Immature natural killer cell (primary cell): ENCODE results near the gene NBEAL1. TPM values are rescaled to one million over a fixed set of nuclear protein-coding genes. Genes with fewer than 3 reads are reported as not detected.
"Not testable (repeated sequence)": the region's sequence is repeated elsewhere in the genome, so short reads cannot be mapped to it uniquely, and the experiment has no call there.

Source experiments
- DNase-seq, 3 donors: peaks; one replicate each; pipeline ENCODE4 v3.0.0; 2022; ENCODE audit warnings: mixed read lengths in 1 of 3
- H3K27ac Mint-ChIP-seq, 6 donors: one replicate each; pipeline ENCODE4 v1.8.0; 2020; ENCODE audit warnings: mixed read lengths in 6 of 6, mild to moderate bottlenecking in 5 of 6, inconsistent platforms in 4 of 6, moderate library complexity in 3 of 6
- H3K27me3 Mint-ChIP-seq, 3 donors: one replicate each; pipeline ENCODE4 v1.8.0; 2020 to 2021; ENCODE audit warnings: low read depth in 3 of 3, mild to moderate bottlenecking in 3 of 3, mixed read lengths in 3 of 3, moderate library complexity in 3 of 3, inconsistent platforms in 1 of 3
- H3K36me3 Mint-ChIP-seq, 3 donors: one replicate each; pipeline ENCODE4 v1.8.0; 2020; ENCODE audit warnings: mixed read lengths in 3 of 3, inconsistent platforms in 2 of 3, mild to moderate bottlenecking in 2 of 3
- H3K4me1 Mint-ChIP-seq, 2 donors: one replicate each; pipeline ENCODE4 v1.8.0; 2020; ENCODE audit warnings: inconsistent platforms in 2 of 2, mild to moderate bottlenecking in 2 of 2, mixed read lengths in 2 of 2, moderate library complexity in 1 of 2
- H3K4me3 Mint-ChIP-seq, 5 donors: one replicate each; pipeline ENCODE4 v1.8.0; 2020; ENCODE audit warnings: mild to moderate bottlenecking in 5 of 5, mixed read lengths in 5 of 5, inconsistent platforms in 3 of 5, moderate library complexity in 3 of 5
- H3K9me3 Mint-ChIP-seq, 6 donors: one replicate each; pipeline ENCODE4 v1.8.0; 2020; ENCODE audit warnings: mild to moderate bottlenecking in 6 of 6, mixed read lengths in 6 of 6, inconsistent platforms in 4 of 6, moderate library complexity in 3 of 6
- polyA plus RNA-seq, 3 donors: library from polyadenylated mRNA; unstranded; fragments of 300-500 nt; fragmentation: Illumina TruSeq; gene quantifications; one replicate each; pipeline ENCODE4 v1.2.3, GENCODE V29; 2021

Gene NBEAL1
- polyA plus RNA-seq, 3 donors from 2014 or later = 2.1 to 6.8 (median 6.4) TPM

DNA sequence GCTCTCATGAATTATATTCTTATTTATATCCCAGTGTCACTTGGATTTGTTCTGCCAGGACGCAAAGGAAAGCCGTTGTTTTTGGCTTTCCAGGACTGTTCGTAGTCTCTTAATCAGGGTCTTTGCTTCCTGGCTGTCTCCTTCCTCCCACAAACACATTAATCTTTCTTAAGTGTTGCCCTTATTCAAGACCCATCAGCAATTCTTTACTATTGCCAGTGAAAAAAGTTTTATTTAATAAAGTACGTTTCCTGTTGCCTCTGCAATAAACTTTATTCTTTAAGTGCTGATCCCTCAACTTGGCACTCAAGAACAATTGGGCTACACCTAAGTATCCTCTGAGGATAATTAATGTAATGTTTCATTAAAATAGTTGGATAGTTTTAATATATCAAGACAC lies 155.8 kb downstream of the NBEAL1 start:
- H3K4me3 Mint-ChIP-seq = no peak overlapping the region
- peaks cover 15 to 29% (median 26%) of the 10 kb centered on the region in 3 donors for H3K36me3 Mint-ChIP-seq
- DNase-seq = no peak
- H3K27ac Mint-ChIP-seq = no peak overlapping the region
- no peaks in the 10 kb centered on the region for H3K4me1 Mint-ChIP-seq
- no peaks in the 10 kb centered on the region for H3K27me3 Mint-ChIP-seq
- no peaks in the 10 kb centered on the region for H3K9me3 Mint-ChIP-seq

DNA sequence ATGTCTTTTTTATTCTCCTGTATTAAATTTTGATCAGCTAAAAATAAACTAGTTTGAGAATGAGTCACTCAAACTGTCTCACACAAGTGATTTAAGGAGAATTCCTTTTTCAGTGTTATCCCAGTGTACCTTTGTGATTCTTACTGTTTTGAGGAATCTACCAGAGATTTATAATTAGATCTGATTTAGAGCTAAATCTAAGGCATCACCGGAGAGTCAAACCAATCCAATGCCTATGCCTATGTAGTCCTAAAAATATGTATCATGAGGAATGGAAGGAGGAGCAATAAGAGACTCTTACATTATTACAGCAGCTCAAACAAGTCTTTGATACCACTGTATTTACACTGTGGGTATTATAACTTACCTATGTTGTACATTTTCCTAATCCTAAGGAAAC lies 160.7 kb downstream of the NBEAL1 start:
- DNase-seq = no peak
- H3K27me3 Mint-ChIP-seq = no peaks in the 10 kb centered on the region
- no peak overlapping the region for H3K27ac Mint-ChIP-seq
- no peak overlapping the region for H3K4me3 Mint-ChIP-seq
- peaks cover 7 to 14% (median 9%) of the 10 kb centered on the region in 3 donors for H3K36me3 Mint-ChIP-seq
- peaks cover 8 to 10% of the 10 kb centered on the region in 2 donors for H3K4me1 Mint-ChIP-seq
- H3K9me3 Mint-ChIP-seq = no peaks in the 10 kb centered on the region

DNA sequence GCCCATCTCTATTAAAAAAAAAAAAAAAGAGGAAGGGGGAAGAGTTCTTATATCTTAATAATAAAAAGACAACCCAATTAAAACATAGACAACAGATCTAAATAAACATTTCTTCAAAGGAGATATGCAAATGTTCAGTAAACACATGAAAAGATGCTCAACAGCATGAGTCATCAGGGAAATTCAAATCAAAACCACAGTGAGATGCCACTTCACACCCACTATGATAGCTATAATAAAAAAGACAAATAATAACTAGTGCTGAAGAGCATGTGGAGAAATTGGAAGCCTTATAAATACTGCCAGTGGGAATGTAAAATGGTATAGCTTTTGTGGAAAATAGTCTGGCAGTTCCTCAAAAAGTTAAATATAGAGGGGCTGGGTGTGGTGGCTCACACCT lies 162.7 kb downstream of the NBEAL1 start:
- H3K4me1 Mint-ChIP-seq = peaks cover 8 to 10% of the 10 kb centered on the region in 2 donors
- no peak overlapping the region for H3K4me3 Mint-ChIP-seq
- H3K9me3 Mint-ChIP-seq = no peaks in the 10 kb centered on the region
- peak in 1 of 3 donors; percentile 10 for DNase-seq
- no peak overlapping the region for H3K27ac Mint-ChIP-seq
- H3K27me3 Mint-ChIP-seq = no peaks in the 10 kb centered on the region
- peaks cover 3 to 19% (median 8%) of the 10 kb centered on the region in 3 donors for H3K36me3 Mint-ChIP-seq

DNA sequence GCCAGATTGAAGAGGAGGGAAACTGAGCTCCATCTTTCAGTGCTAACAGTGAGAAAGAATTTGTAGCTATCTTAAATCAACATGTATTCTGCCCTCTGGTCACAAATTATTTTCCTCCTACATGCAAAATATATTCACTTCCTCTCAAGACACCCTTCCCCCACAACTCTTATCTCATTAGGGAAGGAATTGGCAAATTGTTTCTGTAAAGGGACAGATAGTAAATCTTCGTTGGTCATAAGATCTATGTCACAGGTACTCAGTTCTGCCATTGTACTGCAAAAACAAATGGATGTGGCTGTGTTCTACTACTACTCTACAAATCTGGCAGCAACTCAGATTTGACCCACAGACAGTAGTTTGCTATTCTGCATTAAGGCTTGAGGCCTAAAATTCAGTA lies 171.2 kb downstream of the NBEAL1 start:
- Mint-ChIP-seq H3K27me3 (no peaks in the 10 kb centered on the region), H3K36me3 (peaks cover 12 to 35% (median 25%) of the 10 kb centered on the region in 3 donors), H3K9me3 (no peaks in the 10 kb centered on the region), H3K27ac (no peak overlapping the region), H3K4me3 (no peak overlapping the region), H3K4me1 (no peaks in the 10 kb centered on the region)
- DNase-seq = no peak

DNA sequence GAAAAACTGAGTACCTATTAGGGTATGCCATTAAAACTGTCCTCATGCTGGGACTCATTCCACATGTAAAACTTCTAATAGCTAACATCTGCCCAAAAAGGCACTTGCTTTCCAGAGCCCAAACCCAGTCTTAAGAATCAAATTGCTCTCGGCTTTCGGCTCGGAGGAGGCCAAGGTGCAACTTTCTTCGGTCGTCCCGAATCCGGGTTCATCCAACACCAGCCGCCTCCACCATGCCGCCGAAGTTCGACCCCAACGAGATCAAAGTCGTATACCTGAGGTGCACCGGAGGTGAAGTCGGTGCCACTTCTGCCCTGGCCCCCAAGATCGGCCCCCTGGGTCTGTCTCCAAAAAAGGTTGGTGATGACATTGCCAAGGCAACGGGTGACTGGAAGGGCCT lies 175.9 kb downstream of the NBEAL1 start:
- H3K36me3 Mint-ChIP-seq = peaks cover 12 to 36% (median 33%) of the 10 kb centered on the region in 3 donors
- not testable (repeated sequence) for H3K4me1 Mint-ChIP-seq, H3K27ac Mint-ChIP-seq, H3K9me3 Mint-ChIP-seq, DNase-seq, H3K27me3 Mint-ChIP-seq, H3K4me3 Mint-ChIP-seq

DNA sequence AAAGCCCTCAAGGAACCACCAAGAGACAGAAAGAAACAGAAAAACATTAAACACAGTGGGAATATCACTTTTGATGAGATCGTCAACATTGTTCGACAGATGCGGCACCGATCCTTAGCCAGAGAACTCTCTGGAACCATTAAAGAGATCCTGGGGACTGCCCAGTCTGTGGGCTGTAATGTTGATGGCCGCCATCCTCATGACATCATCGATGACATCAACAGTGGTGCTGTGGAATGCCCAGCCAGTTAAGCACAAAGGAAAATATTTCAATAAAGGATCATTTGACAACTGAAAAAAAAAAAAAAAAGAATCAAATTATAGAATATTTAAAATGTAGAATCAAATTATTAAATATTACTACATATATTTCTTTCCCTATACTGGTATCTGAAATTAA lies 176.4 kb downstream of the NBEAL1 start:
- H3K36me3 Mint-ChIP-seq = peaks cover 8 to 33% (median 28%) of the 10 kb centered on the region in 3 donors
- not testable (repeated sequence) for H3K4me3 Mint-ChIP-seq, H3K27ac Mint-ChIP-seq, H3K9me3 Mint-ChIP-seq, H3K4me1 Mint-ChIP-seq, H3K27me3 Mint-ChIP-seq, DNase-seq

DNA sequence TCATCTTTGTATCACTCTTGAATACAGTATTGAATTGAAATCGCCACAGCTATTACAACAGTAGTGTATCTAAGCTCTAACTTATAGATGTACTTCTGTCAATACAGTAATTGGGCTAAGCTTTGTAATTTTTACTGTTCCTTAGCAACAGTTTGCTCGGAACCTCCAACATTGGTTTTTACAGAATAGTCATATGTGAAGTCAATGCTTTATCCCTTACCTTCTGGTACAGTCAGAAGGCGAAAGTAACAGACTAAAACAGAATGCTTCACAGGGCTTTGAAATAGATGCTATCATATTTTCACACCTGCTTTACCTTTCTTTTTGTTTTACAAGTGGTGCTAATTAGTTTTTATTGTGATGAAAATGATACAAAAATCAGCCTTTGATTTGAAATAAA lies 177.3 kb downstream of the NBEAL1 start:
- Mint-ChIP-seq H3K27me3 (no peaks in the 10 kb centered on the region), H3K27ac (no peak overlapping the region), H3K4me3 (no peak overlapping the region), H3K9me3 (no peaks in the 10 kb centered on the region), H3K36me3 (peaks cover 8 to 30% (median 25%) of the 10 kb centered on the region in 3 donors), H3K4me1 (no peaks in the 10 kb centered on the region)
- DNase-seq = no peak

DNA sequence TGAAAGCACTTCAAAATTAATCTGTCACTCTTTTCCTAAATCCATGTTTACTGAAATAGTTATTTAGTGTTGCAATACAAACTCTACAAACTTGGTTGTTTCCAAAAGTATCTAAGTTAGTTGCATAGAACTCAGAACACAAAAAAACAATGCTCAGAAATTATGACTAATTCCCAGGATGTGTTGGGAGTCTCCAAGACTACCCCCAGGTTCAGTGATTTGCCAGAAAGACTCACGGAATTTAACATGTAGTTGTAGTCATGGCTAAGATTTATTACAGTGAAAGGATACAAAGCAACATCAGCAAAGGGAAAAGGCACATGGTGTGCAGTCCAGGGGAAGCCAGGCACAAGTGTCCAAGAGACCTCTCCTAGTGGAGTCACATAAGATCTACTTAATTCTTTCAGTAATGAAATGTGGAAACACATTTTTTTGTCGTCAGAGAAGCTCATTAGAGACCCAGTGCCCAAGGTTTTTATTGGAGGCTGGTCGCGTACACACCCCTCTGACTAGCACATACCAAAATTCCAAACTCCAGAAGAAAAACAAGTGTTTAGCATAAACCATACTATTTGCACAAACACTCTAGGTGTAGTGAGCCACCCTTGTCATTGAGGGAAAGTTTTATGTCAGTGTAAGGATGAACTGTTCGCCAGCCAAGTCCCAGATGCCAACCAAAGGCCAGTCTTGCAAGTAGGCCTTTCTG lies 180.8 kb downstream of the NBEAL1 start:
- no peak overlapping the region for H3K27ac Mint-ChIP-seq
- H3K4me3 Mint-ChIP-seq = no peak overlapping the region
- H3K4me1 Mint-ChIP-seq = no peaks in the 10 kb centered on the region
- H3K9me3 Mint-ChIP-seq = no peaks in the 10 kb centered on the region
- no peaks in the 10 kb centered on the region for H3K27me3 Mint-ChIP-seq
- peaks cover 2 to 27% (median 15%) of the 10 kb centered on the region in 3 donors for H3K36me3 Mint-ChIP-seq
- DNase-seq = no peak

DNA sequence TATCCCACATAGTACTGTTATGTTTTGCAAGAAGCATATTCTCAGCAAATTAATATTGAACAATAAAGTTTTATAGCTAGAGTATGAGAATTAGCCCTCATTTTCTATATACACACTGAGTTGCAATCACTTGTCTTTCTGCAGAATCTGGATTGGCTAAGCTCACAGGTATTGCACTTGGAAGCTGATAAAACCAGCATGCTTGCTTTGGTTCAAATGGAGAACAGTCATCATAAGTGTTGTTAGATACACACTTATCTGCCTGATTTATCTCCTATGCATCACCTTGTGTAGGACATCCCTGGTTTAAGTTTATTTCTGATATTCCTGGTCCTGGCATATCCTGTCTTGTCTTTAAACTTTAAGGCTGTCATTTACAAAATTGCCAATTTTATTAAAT lies 186.2 kb downstream of the NBEAL1 start:
- Mint-ChIP-seq H3K4me3 (no peak overlapping the region), H3K27ac (no peak overlapping the region), H3K4me1 (no peaks in the 10 kb centered on the region), H3K9me3 (no peaks in the 10 kb centered on the region), H3K27me3 (no peaks in the 10 kb centered on the region), H3K36me3 (peaks cover 8 to 19% (median 17%) of the 10 kb centered on the region in 3 donors)
- DNase-seq = no peak

DNA sequence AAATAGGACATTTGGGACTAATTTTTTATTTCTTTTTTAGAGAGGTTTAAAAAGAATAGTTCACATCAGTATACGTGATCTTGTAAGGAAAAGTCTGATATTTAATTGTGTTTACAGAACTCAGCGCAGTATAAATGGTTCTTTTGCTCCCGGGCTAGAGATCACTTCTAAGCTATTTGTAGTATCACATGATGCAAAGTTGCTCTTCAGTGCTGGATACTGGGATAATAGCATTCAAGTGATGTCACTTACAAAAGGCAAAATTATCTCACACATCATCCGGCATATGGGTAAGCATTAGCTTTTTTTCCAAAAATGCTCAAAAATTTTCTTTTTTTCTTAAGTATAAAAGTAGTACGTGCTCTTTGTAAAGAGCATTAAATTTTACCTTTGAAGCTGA lies 186.8 kb downstream of the NBEAL1 start:
- Mint-ChIP-seq H3K36me3 (peaks cover 11 to 23% (median 22%) of the 10 kb centered on the region in 3 donors), H3K27ac (no peak overlapping the region), H3K4me1 (no peaks in the 10 kb centered on the region), H3K9me3 (no peaks in the 10 kb centered on the region), H3K27me3 (no peaks in the 10 kb centered on the region), H3K4me3 (no peak overlapping the region)
- no peak for DNase-seq

DNA sequence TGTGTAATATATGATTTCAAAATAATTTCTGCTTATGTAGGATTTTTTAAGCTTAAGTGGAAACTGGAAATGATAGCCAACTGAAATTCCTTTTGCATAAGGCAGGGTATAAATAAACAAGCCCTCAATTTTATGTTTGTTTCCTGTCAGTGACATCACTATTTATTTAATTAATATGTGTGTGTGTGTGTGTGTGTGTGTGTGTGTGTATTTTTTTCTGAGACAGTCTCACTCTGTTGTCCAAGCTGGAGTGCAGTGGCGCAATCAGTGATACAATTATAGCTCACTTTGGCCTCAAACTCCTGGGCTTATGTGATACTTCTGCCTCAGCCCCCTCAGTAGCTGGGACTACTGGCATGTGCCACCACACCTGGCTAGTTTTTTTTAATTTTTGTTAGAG lies 194.9 kb downstream of the NBEAL1 start:
- Mint-ChIP-seq H3K4me3 (no peak overlapping the region), H3K36me3 (peaks cover 18 to 29% (median 19%) of the 10 kb centered on the region in 3 donors), H3K4me1 (no peaks in the 10 kb centered on the region), H3K27ac (no peak overlapping the region), H3K27me3 (no peaks in the 10 kb centered on the region), H3K9me3 (no peaks in the 10 kb centered on the region)
- DNase-seq = no peak

DNA sequence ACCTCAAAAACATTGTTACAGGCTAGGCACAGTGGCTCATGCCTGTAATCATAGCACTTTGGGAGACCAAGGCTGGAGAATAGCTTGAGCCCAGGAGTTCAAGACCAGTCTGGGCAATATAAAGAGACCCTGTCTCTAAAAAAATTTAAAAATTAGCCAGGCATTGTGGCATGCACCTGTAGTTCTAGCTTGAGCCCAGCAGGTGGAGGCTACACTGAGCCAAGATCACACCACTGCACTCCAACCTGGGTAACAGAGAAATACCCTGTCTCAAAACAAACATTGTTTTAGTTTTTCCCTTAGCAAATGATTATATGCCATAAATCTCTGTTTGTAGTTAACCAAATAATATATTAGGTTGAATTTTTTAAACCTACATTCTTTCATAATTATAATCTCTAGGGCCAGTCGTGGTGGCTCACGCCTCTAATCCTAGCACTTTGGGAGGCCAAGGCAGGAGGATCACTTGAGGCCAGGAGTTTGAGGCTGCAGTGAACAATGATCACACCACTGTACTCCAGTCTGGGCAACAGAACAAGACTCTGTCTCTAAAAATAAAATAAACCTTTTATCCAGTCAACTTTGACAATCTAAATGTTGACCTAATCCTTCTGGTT lies 210.9 kb downstream of the NBEAL1 start:
- no peaks in the 10 kb centered on the region for H3K9me3 Mint-ChIP-seq
- peaks cover 0 to 4% (median 0%) of the 10 kb centered on the region in 3 donors for H3K27me3 Mint-ChIP-seq
- H3K4me3 Mint-ChIP-seq = no peak overlapping the region
- DNase-seq = peak; percentile 15 to 33 (median 32)
- no peaks in the 10 kb centered on the region for H3K36me3 Mint-ChIP-seq
- H3K4me1 Mint-ChIP-seq = no peaks in the 10 kb centered on the region
- no peak overlapping the region for H3K27ac Mint-ChIP-seq

DNA sequence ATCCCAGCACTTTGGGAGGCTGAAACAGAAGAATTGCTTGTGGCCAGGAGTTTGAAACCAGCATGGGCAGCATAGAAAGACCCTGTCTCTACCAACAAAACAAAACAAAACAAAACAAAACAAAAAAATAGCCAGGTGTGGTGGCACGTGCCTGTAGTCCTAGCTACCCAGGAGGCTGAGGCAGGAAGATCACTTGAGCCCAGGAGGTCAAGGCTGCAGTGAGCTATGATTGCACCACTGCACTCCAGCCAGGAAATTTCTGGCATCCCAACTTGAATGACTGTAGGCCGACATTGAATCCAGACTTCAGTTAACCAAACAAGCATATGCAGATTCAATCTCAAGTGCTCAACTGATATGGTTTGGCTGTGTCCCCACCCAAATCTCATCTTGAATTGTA lies 215.0 kb downstream of the NBEAL1 start:
- not testable (repeated sequence) for H3K36me3 Mint-ChIP-seq, H3K4me3 Mint-ChIP-seq, H3K4me1 Mint-ChIP-seq, H3K27me3 Mint-ChIP-seq, DNase-seq, H3K27ac Mint-ChIP-seq, H3K9me3 Mint-ChIP-seq

DNA sequence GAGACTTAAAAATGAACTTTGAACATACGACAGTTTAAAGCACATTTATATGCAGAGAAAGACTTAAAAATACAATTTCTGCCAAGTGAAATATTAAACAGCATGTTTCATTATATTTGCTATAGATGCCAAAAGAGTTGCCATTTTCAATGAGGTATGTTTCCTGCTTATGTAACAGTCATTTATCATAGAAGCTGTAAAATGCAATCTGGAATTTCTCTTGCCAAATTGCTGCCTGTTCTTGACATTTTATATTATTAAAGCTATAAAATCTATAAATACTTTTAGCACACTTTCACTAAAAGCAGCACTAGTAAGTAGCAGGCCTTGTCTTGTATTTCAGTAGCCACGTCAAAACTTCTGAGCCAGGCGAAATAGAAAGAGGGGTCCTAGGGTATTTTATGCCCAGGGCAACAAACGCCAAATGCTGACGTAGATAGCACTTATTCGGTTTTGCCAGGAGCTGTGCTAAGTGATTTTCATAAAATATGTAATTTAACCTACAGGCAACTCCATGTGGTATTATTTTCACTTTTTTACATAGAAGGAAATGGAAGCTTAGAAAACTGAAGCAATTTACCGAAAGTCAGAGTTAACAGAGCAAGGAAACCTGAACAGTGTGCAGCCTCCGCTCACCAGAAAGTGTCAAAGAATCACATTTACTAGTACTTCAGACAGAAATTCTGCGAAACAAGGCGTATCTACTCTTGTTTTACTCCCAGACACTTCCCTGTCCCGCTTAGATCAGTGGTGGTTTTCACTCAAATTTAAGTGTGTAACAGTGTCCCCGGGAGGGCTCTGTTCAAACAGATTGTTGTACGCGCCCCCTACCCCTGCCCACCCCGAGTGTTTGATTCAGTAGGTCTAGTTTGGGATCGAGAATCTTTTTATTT lies 222.9 kb downstream of the NBEAL1 start:
- Mint-ChIP-seq H3K4me3 (peak overlapping the region; percentile 94 to 99 (median 96)), H3K9me3 (no peaks in the 10 kb centered on the region), H3K27me3 (peaks cover 19 to 22% (median 20%) of the 10 kb centered on the region in 3 donors), H3K27ac (peak overlapping the region; percentile 82 to 100 (median 98)), H3K36me3 (peaks cover 0 to 3% (median under 1%) of the 10 kb centered on the region in 3 donors), H3K4me1 (peaks cover 31 to 32% of the 10 kb centered on the region in 2 donors)
- no peak for DNase-seq
